Measurements from ENCODE around the gene FUT7.
A peak's percentile ranks its signal among the peaks of the same experiment; 100 is the strongest.

The FUT7 gene

DNA sequence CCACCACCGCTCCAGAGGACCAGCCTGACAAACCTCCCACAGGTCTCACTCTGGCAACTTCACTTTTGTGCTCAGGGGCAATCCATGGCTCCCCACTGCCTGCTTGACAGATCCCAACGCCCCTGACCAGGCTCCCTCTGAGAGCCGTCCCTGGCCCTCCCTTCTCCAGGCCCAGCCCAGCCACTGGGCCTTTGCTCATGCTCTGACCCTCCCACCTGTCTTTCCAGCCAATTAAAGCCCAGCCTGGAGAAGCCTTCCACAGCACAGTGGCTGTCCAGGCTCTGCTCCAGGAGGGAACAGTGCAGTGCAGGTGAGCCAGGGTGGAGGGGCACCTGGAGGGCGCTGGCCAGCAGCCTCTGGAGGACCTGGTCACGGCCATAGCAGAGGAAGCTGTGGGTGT, 18.7 kb upstream of the FUT7 start:
- no peak for TF ChIP-seq SPI1 (IDR thresholded peaks at IDR 0.05; ENCODE audit: low read depth, low read length)
- TF ChIP-seq POU2F2 (IDR thresholded peaks at IDR 0.05; ENCODE audit: low read depth, low read length): no peak
- no peak for TF ChIP-seq POLR2AphosphoS5 (IDR thresholded peaks at IDR 0.05; ENCODE audit: low read depth, low read length)
- TF ChIP-seq POLR2A (IDR thresholded peaks at IDR 0.05; ENCODE audit: low read depth, low read length): no peak
- TF ChIP-seq TAF1 (IDR thresholded peaks at IDR 0.05; ENCODE audit: low read depth, low read length): no peak
- no peak for TF ChIP-seq PAX5 (IDR thresholded peaks at IDR 0.05; ENCODE audit: insufficient read depth, low read length, severe bottlenecking)
- FAIRE-seq (no peak), DNase-seq (ENCODE audit: insufficient read length, low spot score) (no peak)

DNA sequence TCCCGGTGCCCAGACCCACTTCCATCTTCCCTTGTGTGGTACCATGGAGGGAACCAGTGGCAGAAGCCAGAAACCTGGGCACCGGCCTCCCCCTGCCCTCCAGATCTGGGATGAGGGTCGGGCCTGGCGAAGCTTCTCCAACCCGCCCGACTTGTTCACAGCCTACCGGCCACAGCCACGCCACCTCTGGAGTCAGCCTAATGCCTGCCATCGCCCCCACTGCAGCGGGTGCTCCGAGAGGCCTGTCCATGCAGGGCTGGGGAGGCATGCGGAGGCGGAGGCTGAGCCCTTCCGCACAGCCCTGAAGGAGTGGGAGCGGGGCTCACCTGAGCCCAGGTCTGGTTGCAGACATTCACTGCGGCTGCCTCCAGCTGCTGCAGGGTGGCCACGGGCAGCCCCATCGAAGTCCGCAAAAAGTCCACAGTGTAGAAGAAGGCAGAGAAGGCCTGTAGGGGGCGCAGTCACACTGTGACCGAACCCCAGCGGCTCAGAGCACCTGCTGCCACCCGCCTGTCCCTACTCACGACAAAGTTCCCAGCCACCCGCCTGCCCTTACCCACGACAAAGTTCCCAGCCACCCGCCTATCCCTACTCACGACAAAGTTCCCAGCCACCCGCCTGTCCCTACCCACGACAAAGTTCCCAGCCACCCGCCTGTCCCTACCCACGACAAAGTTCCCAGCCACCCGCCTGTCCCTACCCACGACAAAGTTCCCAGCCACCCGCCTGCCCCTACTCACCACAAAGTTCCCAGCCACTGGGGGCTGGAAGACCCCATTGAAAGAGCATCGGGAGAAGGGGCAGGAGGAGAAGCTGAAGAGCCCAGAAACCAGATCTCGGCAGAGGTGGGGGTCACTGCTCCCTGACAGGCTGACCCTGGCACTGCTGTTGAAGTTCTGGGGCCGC, 17.9 kb upstream of the FUT7 start:
- TF ChIP-seq PAX5 (IDR thresholded peaks at IDR 0.05; ENCODE audit: insufficient read depth, low read length, severe bottlenecking): no peak
- no peak for TF ChIP-seq TAF1 (IDR thresholded peaks at IDR 0.05; ENCODE audit: low read depth, low read length)
- no peak for TF ChIP-seq POU2F2 (IDR thresholded peaks at IDR 0.05; ENCODE audit: low read depth, low read length)
- TF ChIP-seq POLR2AphosphoS5 (IDR thresholded peaks at IDR 0.05; ENCODE audit: low read depth, low read length): no peak
- no peak for TF ChIP-seq SPI1 (IDR thresholded peaks at IDR 0.05; ENCODE audit: low read depth, low read length)
- no peak for TF ChIP-seq POLR2A (IDR thresholded peaks at IDR 0.05; ENCODE audit: low read depth, low read length)
- peak; percentile 74 for FAIRE-seq
- DNase-seq (ENCODE audit: insufficient read length, low spot score): peak; percentile 73

DNA sequence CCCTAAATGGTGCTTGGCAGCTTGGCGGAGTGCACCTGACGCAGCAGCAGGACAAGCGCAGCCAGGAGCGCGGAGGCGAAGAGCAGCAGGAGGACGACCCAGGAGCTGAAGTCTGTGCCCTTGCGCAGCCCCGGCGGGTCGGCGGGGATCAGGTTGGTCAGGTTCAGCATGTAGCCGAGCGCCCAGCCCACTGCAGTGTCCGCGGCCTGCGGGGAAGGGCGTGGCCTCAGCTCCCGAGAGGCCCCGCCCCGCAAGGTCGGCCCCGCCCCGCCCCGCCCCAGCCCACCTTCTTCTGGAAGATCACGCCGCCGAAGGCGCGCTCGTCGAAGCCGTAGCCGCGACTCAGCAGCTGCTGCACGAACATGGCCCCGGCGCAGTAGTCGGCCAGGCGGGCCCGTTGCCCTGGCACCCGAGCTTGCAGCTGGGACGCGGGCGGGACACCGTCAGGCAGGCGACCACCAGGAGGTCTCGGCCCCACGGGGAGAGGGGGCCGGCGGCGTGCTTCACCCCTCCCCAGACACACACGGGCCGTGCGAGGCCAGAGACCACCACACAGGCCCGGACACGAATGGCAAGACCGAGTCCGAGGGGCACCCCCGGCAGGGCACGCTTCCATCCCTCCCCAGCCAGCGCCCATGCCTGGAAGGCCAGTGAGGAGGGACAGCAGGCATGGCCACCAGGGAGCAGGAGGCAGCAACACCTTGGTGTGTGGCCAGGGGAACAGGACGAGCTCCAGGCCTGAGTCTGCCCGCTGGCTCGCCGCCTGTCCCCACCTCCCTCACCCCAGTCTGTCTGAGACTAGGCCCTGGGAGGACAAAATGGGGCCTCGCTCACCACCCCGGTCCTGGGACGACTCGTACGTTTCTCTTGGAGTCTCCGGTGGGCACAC, 17.0 kb upstream of the FUT7 start:
- no peak for FAIRE-seq
- DNase-seq (ENCODE audit: insufficient read length, low spot score): no peak
- no peak for TF ChIP-seq TAF1 (IDR thresholded peaks at IDR 0.05; ENCODE audit: low read depth, low read length)
- TF ChIP-seq SPI1 (IDR thresholded peaks at IDR 0.05; ENCODE audit: low read depth, low read length): no peak
- no peak for TF ChIP-seq POLR2A (IDR thresholded peaks at IDR 0.05; ENCODE audit: low read depth, low read length)
- TF ChIP-seq POU2F2 (IDR thresholded peaks at IDR 0.05; ENCODE audit: low read depth, low read length): no peak
- TF ChIP-seq PAX5 (IDR thresholded peaks at IDR 0.05; ENCODE audit: insufficient read depth, low read length, severe bottlenecking): no peak
- no peak for TF ChIP-seq POLR2AphosphoS5 (IDR thresholded peaks at IDR 0.05; ENCODE audit: low read depth, low read length)

DNA sequence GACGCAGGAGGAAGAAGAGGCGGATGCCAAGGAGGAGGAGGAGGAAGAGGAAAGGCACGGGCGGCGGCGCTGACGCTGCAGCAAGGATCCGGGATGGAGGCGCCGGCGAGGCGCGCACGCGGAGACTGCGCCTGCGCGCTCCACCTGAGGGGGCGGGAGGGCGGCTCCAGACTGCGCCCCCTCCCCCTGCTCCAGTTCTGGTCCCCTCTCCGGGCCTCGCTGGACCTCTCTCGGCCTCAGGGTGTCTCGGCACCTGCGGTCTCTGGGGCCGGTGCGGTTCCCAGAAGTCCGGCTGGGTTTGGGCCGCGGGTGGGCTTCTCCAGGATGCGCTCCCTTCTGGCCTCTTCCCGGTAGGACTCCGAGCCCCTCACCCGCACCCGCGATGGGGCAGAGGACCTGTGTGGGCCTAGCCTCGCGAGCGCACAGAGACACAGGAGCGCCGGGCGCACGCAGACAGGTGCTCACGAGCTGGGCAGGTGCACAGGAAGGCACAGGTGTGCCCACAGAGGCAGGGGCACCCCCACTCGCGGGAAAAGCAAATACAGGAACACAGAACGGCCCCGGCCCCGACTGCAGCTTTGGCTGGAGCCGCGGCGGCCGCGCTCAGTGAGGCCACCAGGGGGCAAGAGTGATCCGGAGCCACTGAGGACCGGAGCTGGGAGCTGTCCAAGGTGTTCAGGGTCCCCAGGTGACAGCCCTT, 14.3 kb upstream of the FUT7 start, which contains the start of gene NPDC1:
NPDC1 (minus strand) TSS at position 90 of the 700 bp plus-strand sequence. CDS start 188 bp downstream, outside the sequence.
- no peak for TF ChIP-seq SPI1 (IDR thresholded peaks at IDR 0.05; ENCODE audit: low read depth, low read length)
- no peak for TF ChIP-seq POLR2A (IDR thresholded peaks at IDR 0.05; ENCODE audit: low read depth, low read length)
- TF ChIP-seq POU2F2 (IDR thresholded peaks at IDR 0.05; ENCODE audit: low read depth, low read length): no peak
- no peak for TF ChIP-seq TAF1 (IDR thresholded peaks at IDR 0.05; ENCODE audit: low read depth, low read length)
- no peak for TF ChIP-seq PAX5 (IDR thresholded peaks at IDR 0.05; ENCODE audit: insufficient read depth, low read length, severe bottlenecking)
- TF ChIP-seq POLR2AphosphoS5 (IDR thresholded peaks at IDR 0.05; ENCODE audit: low read depth, low read length): no peak
- peak; percentile 38 for FAIRE-seq
- DNase-seq (ENCODE audit: insufficient read length, low spot score): peak; percentile 97

DNA sequence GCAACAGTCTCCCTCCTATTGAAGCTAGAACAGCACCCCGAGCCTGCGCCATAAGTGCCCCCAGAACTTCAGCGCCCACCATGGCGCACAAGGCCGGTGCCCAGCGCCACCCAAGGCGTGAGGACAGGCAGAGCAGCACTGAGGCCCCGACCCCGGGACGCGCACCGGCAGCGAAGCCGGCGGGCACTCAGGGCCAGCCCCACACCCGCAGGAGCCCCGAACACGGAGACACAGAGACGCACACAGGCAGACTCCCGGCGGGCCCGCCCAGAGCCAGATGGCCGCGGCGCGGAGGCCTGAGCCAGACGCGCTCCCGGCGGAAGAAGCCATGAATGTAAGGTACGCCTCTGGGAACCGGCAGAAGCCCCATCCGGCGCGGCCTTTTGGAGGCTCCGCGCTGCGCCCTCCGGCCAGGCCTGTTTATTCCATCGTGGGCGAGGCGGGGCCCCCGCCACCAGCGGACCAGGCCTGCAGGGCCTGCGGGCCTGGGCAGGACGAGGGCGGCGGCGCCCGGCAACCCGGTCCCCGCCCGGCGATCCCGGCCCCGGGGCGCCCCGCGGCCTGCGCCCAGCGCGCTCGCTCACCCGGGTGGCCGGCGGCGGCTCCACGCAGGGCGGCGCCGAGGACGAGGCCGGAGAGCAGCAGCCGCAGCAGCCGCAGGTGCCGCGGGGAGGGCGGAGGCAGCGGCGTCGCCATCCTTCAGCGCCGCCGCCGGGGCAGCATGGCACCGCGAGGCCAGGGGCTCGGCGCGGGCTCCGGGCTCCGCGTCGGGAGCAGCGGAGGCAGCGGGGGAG, 13.6 kb upstream of the FUT7 start:
- FAIRE-seq (no peak), DNase-seq (ENCODE audit: insufficient read length, low spot score) (no peak)
- TF ChIP-seq TAF1 (IDR thresholded peaks at IDR 0.05; ENCODE audit: low read depth, low read length) (no peak), POLR2A (IDR thresholded peaks at IDR 0.05; ENCODE audit: low read depth, low read length) (no peak), POU2F2 (IDR thresholded peaks at IDR 0.05; ENCODE audit: low read depth, low read length) (no peak), PAX5 (IDR thresholded peaks at IDR 0.05; ENCODE audit: insufficient read depth, low read length, severe bottlenecking) (no peak), POLR2AphosphoS5 (IDR thresholded peaks at IDR 0.05; ENCODE audit: low read depth, low read length) (no peak), SPI1 (IDR thresholded peaks at IDR 0.05; ENCODE audit: low read depth, low read length) (no peak)

- TF ChIP-seq TAF1 (IDR thresholded peaks at IDR 0.05; ENCODE audit: low read depth, low read length) (no peak), SPI1 (IDR thresholded peaks at IDR 0.05; ENCODE audit: low read depth, low read length) (no peak)
- FAIRE-seq (no peak), DNase-seq (ENCODE audit: insufficient read length, low spot score) (no peak)
These were observed 12.8 kb upstream of the FUT7 start for GRCh38 chr9:137044502-137045177.

DNA sequence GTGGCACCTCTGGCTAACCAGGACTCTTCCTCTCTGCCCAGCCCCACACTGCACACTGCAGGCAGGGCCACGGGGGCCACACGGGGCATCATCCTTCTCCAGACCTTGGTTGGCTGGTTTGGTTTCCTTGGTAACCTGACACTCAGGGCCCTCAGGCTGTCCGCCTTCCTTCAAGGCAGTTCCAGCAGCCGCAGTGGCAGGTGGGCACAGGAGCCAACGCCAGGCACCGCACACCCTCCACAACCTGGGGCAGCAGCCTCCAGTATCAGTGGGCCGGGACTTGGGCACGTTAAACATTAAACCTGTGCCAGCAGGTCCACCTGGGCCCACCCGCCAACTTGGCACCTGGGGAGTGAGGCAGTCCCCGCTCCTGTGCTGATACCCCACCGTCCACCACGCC, 12.1 kb upstream of the FUT7 start:
- no peak for TF ChIP-seq PAX5 (IDR thresholded peaks at IDR 0.05; ENCODE audit: insufficient read depth, low read length, severe bottlenecking)
- no peak for TF ChIP-seq POU2F2 (IDR thresholded peaks at IDR 0.05; ENCODE audit: low read depth, low read length)
- TF ChIP-seq POLR2AphosphoS5 (IDR thresholded peaks at IDR 0.05; ENCODE audit: low read depth, low read length): no peak
- TF ChIP-seq POLR2A (IDR thresholded peaks at IDR 0.05; ENCODE audit: low read depth, low read length): no peak
- TF ChIP-seq SPI1 (IDR thresholded peaks at IDR 0.05; ENCODE audit: low read depth, low read length): no peak
- no peak for TF ChIP-seq TAF1 (IDR thresholded peaks at IDR 0.05; ENCODE audit: low read depth, low read length)
- DNase-seq (ENCODE audit: insufficient read length, low spot score): no peak
- FAIRE-seq: no peak

All from GM12891 (cell line).